Mesodermal cell (in vitro differentiated cells): ENCODE measurements around the gene RCAN1.

Experiments used
- H3K27ac ChIP-seq: 2 replicates; pipeline ENCODE4 v1.7.0; 2013; ENCODE audit warnings: mild to moderate bottlenecking, low read depth, low read length, moderate library complexity; ENCODE audit not compliant: severe bottlenecking
- H3K36me3 ChIP-seq: 2 replicates; pipeline ENCODE4 v1.7.1; 2013; ENCODE audit warnings: mild to moderate bottlenecking, low read length, moderate library complexity; ENCODE audit not compliant: control insufficient read depth, insufficient read depth
- H3K4me1 ChIP-seq: one replicate; pipeline ENCODE4 v1.7.1; 2013; ENCODE audit warnings: mild to moderate bottlenecking, low read length; ENCODE audit not compliant: insufficient read depth, control insufficient read depth, poor library complexity, severe bottlenecking
- H3K4me3 ChIP-seq: 2 replicates; pipeline ENCODE4 v1.7.0; 2013; ENCODE audit warnings: low read length, control low read depth, mild to moderate bottlenecking; ENCODE audit not compliant: insufficient read depth, poor library complexity, severe bottlenecking; ENCODE audit errors: extremely low read depth
- H3K9me3 ChIP-seq: 2 replicates; pipeline ENCODE4 v1.7.1; 2013; ENCODE audit warnings: mild to moderate bottlenecking, low read length, moderate library complexity; ENCODE audit not compliant: control insufficient read depth
- WGBS, 2 experiments: methylation state at CpG; one replicate each; pipeline ENCODE4 v1.1.5; 2013; ENCODE audit warnings: missing lambda C conversion rate in 2 of 2; ENCODE audit not compliant: insufficient coverage in 2 of 2; 5-methylcytosine and 5-hydroxymethylcytosine counted together

RCAN1 gene

GRCh38 chr21:34621434-34622350 lies 6.8 kb upstream of the RCAN1 start:
- Histone ChIP-seq H3K27ac (no peak overlapping the region), H3K4me1 (no peaks in the 10 kb centered on the region), H3K9me3 (no peaks in the 10 kb centered on the region), H3K4me3 (no peak overlapping the region), H3K36me3 (no peaks in the 10 kb centered on the region)
- WGBS, 2 experiments, result 87 to 100% methylated on average over 1 to 4 of the region's 4 CpGs

- Histone ChIP-seq H3K9me3 (no peaks in the 10 kb centered on the region), H3K36me3 (no peaks in the 10 kb centered on the region), H3K4me3 (no peak overlapping the region), H3K27ac (no peak overlapping the region), H3K4me1 (no peaks in the 10 kb centered on the region)
- WGBS, 2 experiments, result 91% methylated on average over 6 of the region's 8 CpGs
Measured at GRCh38 chr21:34619841-34620665, 5.1 kb upstream of the RCAN1 start.

DNA sequence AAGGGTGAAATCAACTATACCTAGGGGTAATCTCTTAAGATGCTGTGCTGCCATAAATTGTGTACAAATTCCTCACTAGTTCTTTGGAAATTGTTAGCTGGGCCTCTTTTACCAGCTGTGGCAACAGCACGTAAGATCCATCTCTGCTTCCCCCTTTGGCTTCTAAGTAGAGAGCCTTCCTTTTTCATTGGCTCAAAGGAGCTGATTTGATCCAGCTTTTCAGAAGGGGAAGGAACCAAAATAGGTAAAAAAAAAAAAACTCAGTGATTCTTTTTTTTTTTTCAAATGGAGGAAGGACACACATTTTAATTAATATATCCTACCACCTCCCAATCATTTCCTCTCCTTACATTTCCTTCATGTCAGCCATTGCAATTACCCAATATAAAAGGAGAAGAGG lies 4.0 kb upstream of the RCAN1 start:
- no peaks in the 10 kb centered on the region for H3K36me3 ChIP-seq
- H3K4me3 ChIP-seq, result no peak overlapping the region
- H3K4me1 ChIP-seq, result peaks cover under 1% of the 10 kb centered on the region
- WGBS, 2 experiments, result 86 to 100% methylated on average over 1 of the region's 1 CpG
- no peaks in the 10 kb centered on the region for H3K9me3 ChIP-seq
- no peak overlapping the region for H3K27ac ChIP-seq

- H3K4me3 ChIP-seq, result no peak overlapping the region
- H3K9me3 ChIP-seq, result no peaks in the 10 kb centered on the region
- H3K36me3 ChIP-seq, result no peaks in the 10 kb centered on the region
- no peak overlapping the region for H3K27ac ChIP-seq
- H3K4me1 ChIP-seq, result peaks cover 4% of the 10 kb centered on the region
- 80 to 85% methylated on average over 7 to 8 of the region's 8 CpGs for WGBS, 2 experiments
Measured at GRCh38 chr21:34617753-34618339, 2.9 kb upstream of the RCAN1 start.

- peaks cover 4% of the 10 kb centered on the region for H3K4me1 ChIP-seq
- WGBS, 2 experiments, result 0 to 7% methylated on average over 1 to 6 of the region's 8 CpGs
- no peaks in the 10 kb centered on the region for H3K9me3 ChIP-seq
- H3K27ac ChIP-seq, result no peak overlapping the region
- H3K36me3 ChIP-seq, result no peaks in the 10 kb centered on the region
- H3K4me3 ChIP-seq, result peak overlapping the region; percentile 48
Measured at GRCh38 chr21:34615487-34615814, 538 bp upstream of the RCAN1 start.

GRCh38 chr21:34613679-34614627 lies 960 bp downstream of the RCAN1 start:
- H3K4me1 ChIP-seq, result peaks cover 4% of the 10 kb centered on the region
- no peaks in the 10 kb centered on the region for H3K36me3 ChIP-seq
- no peak overlapping the region for H3K27ac ChIP-seq
- no peaks in the 10 kb centered on the region for H3K9me3 ChIP-seq
- peak overlapping the region; percentile 48 for H3K4me3 ChIP-seq
- 12 to 13% methylated on average over 29 to 35 of the region's 43 CpGs for WGBS, 2 experiments

- Histone ChIP-seq H3K9me3 (no peaks in the 10 kb centered on the region), H3K4me3 (no peak overlapping the region), H3K27ac (no peak overlapping the region), H3K4me1 (peaks cover 4% of the 10 kb centered on the region), H3K36me3 (no peaks in the 10 kb centered on the region)
- WGBS, 2 experiments, result 70 to 77% methylated on average over 2 of the region's 2 CpGs
Measured at GRCh38 chr21:34612557-34612956, 2.4 kb downstream of the RCAN1 start.

DNA sequence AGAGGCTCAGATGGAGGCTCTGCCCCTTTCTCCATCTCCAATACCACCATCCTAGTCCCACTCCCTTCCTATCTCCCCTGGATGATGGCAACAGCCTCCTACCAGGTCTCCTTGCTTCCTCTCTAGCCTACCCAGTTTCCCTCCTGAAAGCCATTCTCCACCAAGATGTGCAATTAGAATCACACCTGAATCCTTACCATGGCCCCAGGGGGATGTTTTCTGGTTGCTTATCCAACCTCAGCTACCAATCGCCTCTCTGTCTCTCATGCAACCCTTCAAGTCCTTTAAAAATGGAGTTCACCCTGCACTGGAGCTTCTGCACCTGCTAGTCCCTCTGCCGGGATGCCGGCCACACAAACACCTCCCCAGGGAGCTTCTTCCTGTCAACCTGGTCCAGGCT lies 2.9 kb downstream of the RCAN1 start:
- Histone ChIP-seq H3K4me3 (no peak overlapping the region), H3K36me3 (no peaks in the 10 kb centered on the region), H3K9me3 (no peaks in the 10 kb centered on the region), H3K27ac (no peak overlapping the region), H3K4me1 (peaks cover 4% of the 10 kb centered on the region)
- WGBS, 2 experiments, result 74% methylated on average over 3 of the region's 3 CpGs

- Histone ChIP-seq H3K4me3 (no peak overlapping the region), H3K36me3 (no peaks in the 10 kb centered on the region), H3K4me1 (peaks cover 4% of the 10 kb centered on the region), H3K9me3 (no peaks in the 10 kb centered on the region), H3K27ac (no peak overlapping the region)
- 87 to 88% methylated on average over 2 to 3 of the region's 3 CpGs for WGBS, 2 experiments
Measured at GRCh38 chr21:34611528-34611927, 3.4 kb downstream of the RCAN1 start.
